NK-92 (cell line): ENCODE results near the gene CWC15.
"Not testable (repeated sequence)": the region's sequence is repeated elsewhere in the genome, so short reads cannot be mapped to it uniquely, and the experiment has no call there.

ENCODE experiments used
- DNase-seq: peaks from one replicate; lab custom pipeline; 2025; ENCODE audit not compliant: unreplicated experiment; lab: John Stamatoyannopoulos, UW

CWC15 gene

DNA sequence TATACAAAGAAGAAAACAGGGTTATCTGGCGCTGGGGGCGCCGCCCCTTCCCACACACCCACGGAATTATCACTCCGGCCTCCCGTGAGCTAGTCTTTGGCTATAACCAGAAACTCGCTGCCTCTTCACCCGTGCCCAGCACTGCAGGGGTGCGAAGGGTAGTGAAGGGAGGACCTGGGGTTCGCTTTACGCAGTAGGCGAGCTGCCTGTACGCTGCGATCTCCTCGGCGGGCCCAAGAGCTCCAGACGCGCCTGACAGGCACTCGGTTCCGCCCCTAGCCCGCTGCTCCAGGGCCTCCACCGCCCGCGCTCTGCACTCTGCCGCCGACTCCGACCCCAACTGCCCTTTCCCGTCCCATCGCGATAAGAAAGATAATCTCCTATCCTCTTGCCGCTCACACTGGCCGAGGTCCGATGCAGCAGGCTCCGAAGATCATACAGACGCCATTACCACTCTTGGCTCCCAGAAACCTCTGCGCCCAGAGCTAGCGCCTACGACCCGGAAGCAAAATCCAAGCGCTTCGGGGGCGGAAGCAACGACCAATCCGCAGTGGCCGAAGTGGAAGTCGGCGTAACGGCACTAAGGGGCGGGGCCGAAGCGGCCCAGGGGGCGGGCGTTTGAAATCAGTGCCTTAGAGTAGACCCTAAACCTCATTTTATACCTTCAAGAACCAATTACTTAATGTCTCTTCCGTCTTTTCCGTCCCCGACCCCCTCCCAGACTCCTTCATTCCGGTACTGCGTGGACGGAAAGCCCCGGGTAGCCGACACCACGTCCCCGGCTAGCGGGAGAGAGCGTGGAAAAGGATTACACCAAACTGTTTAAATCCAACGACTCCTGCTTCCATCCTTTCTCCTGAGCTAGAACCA, at the start of gene CWC15, which contains the start of gene KDM4D:
TSS of gene CWC15 (minus strand) at position 458 of the 870 bp plus-strand sequence. CDS start 1,371 bp downstream, outside the sequence.
TSS of gene KDM4D (plus strand) at position 611 of the 870 bp plus-strand sequence. CDS start 23,664 bp downstream, outside the sequence.
- DNase-seq, result peak; percentile 77

DNA sequence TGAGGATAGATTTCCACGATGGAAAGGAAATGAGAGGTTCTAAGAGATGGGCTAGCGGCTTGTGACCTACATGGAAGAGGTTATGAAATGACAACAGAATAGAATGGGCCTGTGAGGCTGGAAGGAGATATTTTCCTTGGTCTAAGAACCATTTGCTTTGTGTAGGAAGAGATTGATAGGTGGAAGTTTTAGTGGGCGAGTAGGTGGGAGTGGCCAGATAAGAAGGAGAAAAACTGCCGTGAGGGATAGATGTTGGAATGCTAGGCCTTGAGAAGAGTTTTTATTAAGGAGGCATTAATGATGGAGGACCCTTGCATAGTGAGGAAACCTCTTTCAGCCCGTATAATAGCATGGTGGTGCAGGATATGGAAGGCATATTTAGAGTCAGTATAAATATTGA, 48.1 kb upstream of the CWC15 start:
- DNase-seq, result not testable (repeated sequence)

DNA sequence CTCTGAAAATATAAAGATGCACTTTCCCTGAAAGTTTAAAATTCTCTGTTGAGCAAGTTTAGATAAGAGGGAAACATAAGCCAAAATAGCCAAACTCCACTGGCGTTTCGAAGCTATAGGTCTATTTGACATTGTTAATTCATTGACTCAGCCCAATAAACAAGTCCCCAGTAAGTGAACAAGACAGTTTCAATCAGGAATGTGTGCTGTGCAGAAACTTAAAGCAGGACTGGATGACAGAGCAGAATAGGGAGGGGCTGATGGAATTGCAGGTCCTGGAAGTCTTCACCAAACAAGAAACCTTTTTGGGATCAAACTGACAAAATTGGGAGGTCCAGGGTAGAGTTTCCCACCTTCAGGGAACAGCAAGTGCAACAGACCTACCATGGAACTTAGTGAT, 42.8 kb upstream of the CWC15 start:
- DNase-seq, result no peak

DNA sequence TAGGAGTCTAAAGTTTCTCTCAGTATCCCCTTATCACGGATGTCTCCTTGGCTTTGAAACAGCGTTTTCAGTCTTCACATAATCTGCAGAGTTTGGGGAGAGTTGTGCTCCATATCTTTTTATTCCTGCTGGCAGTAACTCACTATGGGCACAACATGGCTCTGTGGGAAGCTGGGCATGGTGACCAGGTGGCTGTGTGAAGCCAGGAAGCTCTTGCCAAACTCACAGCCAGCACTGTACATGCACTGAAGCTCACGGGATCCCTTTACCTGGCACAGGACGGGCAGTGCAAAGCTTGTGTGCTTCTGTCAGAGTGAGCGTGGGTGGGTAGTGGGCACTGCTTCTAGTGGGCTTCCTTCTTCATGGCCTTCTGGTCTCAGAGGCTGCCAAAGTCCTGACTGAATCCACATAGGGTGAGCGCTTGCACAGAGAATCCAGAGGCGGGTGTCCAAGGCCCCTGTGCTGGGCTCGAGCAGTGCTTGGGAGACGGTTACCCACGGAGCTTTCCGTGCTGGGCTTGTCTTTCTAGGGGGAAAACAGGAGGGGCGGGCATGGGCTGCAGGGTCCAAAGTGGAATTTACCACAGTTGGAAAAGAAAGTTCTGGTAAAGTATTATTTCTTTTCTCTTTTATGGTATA, 40.9 kb upstream of the CWC15 start:
- no peak for DNase-seq

DNA sequence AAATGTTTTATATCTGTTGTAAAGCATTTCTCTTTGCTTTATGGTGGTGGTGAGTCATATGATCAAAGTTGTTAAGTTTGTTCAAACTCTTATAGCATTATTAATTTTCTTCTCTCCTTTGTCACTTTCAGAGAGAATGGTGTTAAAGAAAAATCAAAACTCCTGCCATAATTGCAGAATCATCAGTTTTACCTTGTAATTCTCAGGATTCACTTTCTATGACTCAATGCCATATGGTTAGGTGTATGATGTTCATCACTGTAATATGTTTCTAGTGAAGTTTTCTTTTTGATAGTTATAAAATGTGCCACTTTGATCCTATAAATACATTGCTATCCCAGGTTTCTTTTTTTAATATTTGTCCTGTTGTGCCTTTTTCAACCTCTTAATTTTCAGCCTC, 38.0 kb upstream of the CWC15 start:
- no peak for DNase-seq

DNA sequence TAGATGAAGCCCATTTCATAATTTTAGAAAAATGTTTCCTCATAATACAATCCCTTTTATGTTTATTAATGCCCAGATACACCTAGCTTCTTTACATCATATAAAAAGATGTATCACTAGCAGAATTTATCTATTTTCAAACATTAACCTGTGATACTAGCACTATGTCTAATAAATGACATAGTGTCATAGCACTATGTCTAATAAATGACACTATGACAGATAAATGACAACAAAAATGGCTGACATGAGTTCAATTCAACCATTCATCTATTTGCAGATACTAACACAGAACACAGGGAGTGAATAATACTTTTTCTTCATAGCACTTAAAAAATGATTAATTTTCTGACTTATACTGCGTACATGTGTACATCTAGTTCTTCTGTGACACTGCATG, 32.3 kb upstream of the CWC15 start:
- no peak for DNase-seq

DNA sequence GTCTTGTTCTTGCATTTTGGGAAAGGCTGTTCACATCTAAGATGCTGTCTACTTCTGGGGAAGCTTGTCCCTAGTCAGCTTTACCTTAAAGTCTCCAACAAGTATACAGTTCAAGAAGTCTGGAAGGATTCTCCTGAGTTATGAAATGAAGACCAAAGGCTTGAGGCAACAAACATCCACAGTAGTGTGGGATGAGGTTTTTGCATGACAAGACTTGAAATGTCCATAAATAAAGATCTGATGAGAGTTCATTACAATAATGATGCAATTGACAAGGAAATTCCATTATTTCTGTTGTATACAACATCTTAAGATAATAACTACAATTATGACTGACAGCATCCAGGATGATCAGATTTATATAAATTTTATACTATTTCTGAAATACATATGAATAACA, 30.4 kb upstream of the CWC15 start:
- no peak for DNase-seq

- no peak for DNase-seq
Observed at GRCh38 chr11:94998285-94998684, 24.9 kb upstream of the CWC15 start.

DNA sequence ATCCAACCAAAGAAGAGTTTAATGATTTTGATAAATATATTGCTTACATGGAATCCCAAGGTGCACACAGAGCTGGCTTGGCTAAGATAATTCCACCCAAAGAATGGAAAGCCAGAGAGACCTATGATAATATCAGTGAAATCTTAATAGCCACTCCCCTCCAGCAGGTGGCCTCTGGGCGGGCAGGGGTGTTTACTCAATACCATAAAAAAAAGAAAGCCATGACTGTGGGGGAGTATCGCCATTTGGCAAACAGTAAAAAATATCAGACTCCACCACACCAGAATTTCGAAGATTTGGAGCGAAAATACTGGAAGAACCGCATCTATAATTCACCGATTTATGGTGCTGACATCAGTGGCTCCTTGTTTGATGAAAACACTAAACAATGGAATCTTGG, 24.1 kb upstream of the CWC15 start:
- DNase-seq, result no peak

DNA sequence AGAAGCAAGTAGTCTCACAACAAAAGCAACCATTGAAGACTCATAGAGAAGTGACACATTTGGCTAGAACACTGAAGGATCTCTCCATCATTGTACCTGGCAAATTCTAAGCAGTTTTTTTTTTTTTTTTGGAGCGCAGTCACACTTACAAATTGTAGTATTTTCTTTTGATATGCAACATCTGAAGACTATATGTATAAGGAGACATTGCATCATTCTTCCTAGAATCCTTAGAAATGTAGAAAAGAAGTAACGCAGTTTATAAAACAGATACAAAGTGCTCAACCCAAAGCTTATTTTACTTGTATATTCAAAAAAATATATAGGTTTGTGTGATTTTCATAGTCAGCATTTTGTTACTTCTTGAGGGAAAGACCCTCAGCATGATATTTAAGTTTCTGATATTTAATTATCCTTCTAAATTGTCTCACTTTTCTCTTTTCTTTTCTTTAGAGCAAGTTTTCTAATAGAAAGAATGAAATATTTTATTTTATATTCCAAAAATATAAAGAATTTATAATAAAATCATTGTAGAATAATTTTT, 20.1 kb upstream of the CWC15 start:
- no peak for DNase-seq

DNA sequence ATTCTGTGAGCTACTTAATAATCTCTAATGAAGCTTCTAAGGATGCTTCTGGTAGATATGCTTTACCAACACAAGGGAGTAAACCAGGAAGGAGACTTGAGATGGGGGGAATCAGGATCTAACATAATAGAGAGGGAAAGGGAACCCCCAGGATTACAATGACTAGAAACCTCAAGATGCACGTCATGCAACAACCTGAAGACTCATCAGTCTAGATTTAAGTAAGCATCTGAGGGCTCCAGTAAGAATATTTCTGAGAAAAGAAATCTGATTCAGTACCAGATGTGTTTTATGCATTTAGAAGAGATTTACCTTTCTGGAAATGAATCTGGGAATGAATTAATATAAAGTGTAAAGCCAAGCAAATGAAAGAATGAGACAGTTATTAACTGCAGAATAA, 15.4 kb upstream of the CWC15 start:
- DNase-seq, result no peak

DNA sequence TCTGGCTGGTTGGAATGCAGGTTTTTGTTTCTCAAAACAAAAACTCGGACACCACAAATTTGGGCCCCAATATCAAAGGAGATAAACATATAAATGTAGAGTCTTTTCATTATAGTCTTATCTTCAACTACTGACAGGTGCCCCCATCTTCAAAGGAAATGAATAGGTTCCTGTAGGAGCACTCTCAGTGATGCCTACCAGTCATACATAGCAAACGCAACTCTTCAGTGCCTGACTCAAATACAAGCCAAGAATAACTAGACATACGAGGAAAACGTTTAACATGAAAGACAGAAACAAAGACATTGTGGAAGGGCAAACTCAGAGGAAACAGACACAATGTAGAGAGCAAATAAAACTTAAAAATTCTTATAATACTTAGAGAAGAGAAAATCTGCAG, 14.0 kb upstream of the CWC15 start:
- no peak for DNase-seq

DNA sequence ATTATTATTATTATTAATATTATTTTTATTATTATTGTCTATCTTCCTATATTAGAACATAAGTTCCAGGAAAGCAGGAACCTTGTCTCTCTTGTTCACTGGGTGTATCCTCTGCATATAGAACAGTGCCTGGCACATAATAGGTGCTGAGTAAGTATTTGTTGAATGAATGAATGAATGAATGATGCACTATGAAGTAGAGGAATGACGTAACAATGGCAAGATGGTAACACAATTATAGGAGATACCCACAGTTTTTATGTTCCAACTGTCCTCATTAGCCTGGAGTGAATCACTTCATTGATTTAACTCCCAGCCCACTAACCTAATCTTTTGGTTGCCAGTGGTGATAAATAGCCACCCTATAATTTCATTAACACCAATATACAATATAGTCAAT, 2.2 kb upstream of the CWC15 start:
- no peak for DNase-seq

GRCh38 chr11:94974178-94974577, 822 bp upstream of the CWC15 start:
- DNase-seq, result no peak

DNA sequence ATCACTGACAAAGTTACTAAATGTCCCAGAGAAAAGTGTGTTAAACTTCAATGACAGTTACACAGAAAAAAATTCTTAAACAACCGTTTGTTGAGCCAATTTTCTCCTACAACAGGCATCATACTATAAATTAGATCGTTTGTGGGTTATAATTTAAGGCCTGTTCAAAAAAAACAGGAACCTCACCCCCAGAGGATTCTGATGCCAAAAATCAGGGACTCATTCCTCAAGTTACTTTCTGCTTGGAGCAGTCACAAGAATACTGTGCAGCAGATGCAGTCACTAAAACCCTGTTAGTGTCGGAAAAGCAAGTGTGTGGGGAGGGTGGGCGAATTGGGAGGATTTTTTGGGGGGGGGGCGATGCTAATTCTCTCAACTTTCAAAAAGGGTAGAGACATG, 657 bp downstream of the CWC15 start:
- no peak for DNase-seq

DNA sequence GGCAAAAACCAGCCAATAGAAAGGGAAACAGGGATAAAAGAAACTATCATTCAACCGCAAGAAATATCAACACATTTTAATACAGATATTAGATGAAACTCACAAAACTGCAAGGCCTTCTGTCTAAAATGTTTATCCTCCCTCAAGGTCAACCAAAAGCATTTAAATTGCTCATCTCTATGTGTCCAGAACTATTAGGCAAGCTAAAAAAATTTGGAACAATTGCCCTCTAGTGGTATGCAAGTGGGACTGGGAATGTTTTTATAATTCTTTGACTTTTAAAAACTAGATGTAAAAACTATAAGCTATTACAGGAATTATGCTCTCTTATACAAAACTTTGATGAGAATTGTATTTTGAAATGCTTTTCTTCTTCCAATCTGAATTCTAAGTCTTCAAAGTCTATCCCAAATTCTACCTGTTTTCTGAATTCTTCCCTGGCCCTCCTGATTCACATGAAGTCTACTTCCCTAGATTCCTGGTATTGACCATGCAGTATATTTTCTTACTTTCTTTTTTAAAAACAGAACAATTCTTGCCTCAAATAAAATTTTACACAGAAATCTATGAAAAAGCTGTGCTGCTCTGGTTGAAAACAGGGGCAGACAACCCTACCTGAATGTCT, 4.9 kb downstream of the CWC15 start:
- DNase-seq, result no peak

DNA sequence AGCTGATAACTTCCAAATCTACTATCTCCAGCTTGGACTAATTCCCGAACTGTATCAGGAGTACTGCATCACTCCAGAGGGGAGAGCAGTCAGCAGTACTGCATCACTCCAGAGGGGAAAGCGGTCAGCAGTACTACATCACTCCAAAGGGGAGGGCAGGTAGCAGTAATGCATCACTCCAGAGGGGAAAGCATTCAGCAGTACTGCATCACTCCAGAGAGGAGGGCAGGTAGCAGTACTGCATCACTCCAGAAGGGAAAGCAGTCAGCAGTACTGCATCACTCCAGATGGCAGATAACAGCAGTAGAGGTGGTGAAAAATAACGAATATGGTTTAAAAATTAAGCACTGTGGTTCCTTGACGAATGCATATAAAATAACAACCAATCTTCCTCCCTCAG, 8.4 kb downstream of the CWC15 start:
- no peak for DNase-seq

DNA sequence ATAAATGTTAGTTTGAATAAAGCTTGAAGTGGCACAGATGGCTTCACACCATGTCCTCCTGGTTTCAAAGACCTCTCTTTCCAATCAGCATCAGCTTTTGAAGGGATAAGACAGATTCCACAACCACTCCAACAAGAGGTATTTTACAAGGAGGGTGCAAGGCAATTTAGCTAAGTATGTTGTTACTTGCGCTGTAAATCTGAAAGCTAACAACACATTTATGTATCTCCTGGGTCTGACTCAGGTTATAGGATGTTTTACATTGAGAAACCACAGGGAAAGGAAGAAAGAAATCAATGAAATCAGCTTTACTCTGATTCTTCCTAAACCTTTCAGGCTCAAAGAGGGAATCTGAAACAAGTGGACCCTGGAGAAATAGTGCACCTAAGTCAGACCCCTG, 12.1 kb downstream of the CWC15 start:
- DNase-seq, result no peak

DNA sequence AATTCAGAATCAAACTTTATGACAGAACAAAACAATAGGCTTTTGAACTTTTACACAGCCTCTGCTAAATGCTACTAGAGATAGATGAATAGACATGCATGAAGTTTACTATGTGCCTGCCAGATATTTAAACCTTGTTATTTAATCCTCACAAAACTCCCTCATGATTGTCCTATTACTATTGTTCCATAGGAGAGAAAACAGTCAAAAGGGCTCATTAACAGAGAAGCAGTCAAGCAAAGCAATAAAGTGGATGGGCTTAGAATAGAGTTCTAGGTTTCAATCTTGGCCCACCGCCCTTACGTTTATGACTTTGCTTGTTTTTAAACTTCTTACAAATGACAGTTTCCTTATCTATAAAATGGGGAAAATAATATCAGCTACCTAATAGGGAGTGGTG, 12.9 kb downstream of the CWC15 start:
- no peak for DNase-seq

GRCh38 chr11:94959179-94959578, 14.2 kb downstream of the CWC15 start:
- no peak for DNase-seq

DNA sequence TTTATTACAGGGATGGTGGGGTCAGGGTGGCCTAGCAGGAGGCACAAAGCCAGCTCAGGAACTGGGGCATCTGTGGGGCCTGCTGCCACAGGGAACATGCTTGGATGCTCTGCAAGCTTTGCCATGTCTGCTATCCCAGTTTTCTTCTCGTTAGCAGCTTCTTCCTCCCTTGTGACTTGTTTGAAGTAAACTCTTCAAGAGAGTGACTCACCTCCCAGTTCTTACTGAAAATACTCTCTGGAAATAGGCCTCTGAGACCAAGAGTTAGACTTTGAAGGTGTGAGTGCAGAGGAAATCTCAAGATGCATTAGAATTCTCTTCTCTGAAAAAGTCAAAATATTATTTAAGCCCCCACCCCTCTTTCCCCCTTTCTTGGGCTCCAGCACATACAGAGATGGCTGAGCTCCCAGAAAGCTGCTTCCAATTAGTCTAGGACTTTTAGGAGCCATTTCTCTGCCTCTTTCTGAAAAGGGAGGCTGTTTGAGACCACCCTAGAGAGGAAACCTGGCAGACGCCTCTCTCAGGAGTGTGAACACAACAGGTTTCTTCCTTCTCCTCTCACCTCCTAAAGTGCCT, 15.1 kb downstream of the CWC15 start:
- no peak for DNase-seq
